Choroid plexus epithelial cell (primary cell): ENCODE results near the gene MYOCD.
A peak's percentile ranks its signal among the peaks of the same experiment; 100 is the strongest.

Experiments
- DNase-seq: peaks from one replicate; pipeline ENCODE4 v3.0.0-alpha.2; 2010; ENCODE audit warnings: low read depth
- H3K4me3 ChIP-seq: 2 replicates; pipeline ENCODE4 v1.5.1; 2011; ENCODE audit warnings: low read depth, mild to moderate bottlenecking, control low read depth, low read length, moderate library complexity
- TF ChIP-seq, protein P1 (sequence below): conservative IDR thresholded peaks from 2 replicates; pipeline ENCODE4 v1.5.1; 2011; ENCODE audit warnings: low read depth, mild to moderate bottlenecking, control low read depth, inconsistent platforms, low read length, moderate library complexity

Gene MYOCD

DNA sequence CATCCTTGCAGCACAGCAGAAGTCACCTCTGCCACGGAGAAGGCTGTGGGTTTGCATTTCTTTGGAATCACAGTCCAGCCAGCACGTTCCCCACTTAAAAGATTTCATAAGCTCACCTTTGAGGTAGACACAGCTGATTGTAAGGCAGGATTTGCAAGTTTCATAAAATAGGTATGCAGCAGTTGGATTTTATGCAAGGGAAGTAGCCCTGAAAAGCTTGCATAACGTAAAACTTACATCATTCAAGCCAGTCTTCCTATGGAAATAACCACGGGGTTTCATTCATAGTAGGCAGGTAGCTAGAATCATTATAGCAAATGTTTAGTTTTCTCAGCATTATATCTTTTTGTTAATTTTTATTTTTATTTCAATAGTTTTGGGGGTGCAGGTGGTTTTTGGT, 73.8 kb downstream of the MYOCD start:
- DNase-seq: no peak
- no peak overlapping the region for H3K4me3 ChIP-seq
- TF ChIP-seq, protein P1, sequence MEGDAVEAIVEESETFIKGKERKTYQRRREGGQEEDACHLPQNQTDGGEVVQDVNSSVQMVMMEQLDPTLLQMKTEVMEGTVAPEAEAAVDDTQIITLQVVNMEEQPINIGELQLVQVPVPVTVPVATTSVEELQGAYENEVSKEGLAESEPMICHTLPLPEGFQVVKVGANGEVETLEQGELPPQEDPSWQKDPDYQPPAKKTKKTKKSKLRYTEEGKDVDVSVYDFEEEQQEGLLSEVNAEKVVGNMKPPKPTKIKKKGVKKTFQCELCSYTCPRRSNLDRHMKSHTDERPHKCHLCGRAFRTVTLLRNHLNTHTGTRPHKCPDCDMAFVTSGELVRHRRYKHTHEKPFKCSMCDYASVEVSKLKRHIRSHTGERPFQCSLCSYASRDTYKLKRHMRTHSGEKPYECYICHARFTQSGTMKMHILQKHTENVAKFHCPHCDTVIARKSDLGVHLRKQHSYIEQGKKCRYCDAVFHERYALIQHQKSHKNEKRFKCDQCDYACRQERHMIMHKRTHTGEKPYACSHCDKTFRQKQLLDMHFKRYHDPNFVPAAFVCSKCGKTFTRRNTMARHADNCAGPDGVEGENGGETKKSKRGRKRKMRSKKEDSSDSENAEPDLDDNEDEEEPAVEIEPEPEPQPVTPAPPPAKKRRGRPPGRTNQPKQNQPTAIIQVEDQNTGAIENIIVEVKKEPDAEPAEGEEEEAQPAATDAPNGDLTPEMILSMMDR: no peak

DNA sequence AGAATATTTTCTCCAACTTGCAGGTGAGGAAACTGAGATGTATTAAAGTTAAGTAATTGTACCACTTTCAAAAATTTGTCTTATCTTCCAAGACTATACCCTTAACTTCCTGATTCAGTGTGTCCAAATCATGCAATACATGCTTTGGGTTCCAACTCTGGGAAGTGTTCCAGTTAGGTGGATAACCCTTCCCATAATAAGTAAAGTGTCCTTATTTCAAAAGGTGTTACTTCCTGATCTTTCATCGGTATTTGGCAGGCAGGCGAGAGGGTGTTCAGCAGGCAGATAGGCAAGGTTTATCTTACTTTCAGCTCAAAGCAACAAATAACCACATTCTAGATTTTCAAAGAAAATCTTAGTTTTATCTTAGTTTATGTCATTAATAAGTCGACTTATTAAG, 77.4 kb downstream of the MYOCD start:
- H3K4me3 ChIP-seq: no peak overlapping the region
- DNase-seq: no peak
- TF ChIP-seq, protein P1: no peak

DNA sequence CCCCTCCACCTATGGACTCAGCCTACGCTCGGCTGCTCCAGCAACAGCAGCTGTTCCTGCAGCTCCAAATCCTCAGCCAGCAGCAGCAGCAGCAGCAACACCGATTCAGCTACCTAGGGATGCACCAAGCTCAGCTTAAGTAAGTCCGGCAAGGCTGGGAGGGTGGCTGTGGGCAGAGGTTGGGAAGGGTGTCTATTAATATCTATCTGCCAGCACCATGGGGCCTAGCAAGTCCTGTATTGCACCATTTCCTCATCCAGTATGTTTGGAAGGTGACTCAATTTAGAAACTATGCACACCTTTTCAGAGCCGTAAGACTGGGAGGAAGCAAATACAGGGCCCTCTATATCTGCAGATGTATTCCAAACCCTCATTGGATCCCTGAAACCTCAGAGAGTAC, 78.6 kb downstream of the MYOCD start:
- peak; percentile 63 for DNase-seq
- TF ChIP-seq, protein P1: no peak
- no peak overlapping the region for H3K4me3 ChIP-seq

DNA sequence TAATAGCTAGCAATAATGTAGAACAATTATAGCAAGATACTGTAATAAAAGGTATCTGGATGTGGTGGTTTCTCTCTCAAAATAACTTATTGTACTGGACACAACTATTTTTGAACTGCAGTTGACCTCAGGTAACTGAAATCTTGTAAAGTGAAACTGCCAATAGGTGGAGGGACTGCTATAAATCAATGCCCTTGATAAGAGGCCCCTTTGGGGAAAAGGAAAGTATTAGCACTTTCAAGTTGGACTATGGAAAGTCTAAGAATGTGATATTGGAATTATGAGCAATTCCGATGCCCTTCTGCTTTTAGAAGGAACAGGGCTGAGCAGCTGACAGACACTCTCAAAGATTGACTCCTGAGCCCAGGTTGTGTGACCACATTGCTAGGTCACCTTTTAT, 79.1 kb downstream of the MYOCD start:
- no peak overlapping the region for H3K4me3 ChIP-seq
- TF ChIP-seq, protein P1: no peak
- no peak for DNase-seq

DNA sequence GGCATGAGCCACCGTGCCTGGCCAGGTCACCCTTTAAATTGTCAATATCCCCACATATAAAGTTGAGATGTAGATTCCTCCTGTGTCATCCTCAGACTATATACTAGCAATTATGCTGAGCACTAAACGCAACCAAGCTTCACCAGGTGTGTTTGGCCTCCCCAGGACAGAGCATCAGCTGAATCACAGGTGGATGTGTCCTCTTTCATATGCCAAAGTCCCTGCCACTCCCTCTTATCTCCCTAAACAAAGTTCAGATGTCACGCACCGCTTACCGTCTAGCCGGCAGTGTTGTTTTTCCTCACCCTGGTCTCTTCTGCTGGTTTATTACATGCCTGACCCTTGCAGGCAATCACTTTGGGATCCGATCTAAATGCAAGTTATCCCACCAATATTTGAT, 79.8 kb downstream of the MYOCD start:
- no peak for DNase-seq
- TF ChIP-seq, protein P1: no peak

DNA sequence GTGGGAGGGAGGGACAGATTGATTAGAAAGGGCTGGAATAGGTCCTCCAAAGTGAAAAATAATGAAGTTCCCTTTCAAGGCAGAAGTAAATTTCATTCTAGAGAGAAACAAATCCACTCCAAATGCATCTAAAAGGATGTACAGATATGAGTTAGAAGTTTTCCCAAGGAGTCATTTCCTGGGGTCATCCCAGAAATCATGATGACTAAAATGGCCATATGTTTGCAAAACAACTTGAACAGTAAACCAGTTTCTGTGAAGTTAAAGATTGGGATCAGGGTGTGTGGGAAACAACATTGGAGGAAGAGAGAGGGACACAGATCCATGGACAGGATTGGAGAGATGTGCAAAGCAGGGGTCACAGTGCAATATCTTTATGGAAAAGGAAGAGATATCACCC, 91.1 kb downstream of the MYOCD start:
- no peak overlapping the region for H3K4me3 ChIP-seq
- no peak for DNase-seq
- TF ChIP-seq, protein P1: no peak

More for the DNA sequence above, 79.8 kb downstream of the MYOCD start:
- H3K4me3 ChIP-seq: no peak overlapping the region

DNA sequence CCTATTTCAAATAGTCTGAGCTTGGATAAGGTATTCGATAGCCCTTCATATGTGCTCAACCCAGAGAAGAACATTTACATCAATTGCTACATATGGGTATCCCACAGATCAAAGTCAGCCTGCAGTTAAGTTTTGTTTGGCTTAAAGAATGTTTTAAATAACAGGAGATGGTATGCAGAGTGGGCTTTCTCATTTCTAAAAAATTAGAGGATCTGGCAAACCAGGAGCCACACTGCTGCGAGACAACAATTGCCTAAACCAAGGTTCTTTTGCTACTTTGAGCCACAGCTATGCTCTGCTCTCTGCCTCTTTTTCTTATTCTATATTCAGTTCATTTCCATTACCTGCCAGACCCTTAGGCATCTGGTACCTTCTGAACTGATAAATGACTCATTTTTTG, 93.4 kb downstream of the MYOCD start:
- DNase-seq: no peak
- TF ChIP-seq, protein P1: no peak
- no peak overlapping the region for H3K4me3 ChIP-seq
